HUDEP-2 (cell line): ENCODE data around the gene ATP6V1E1.
A peak's percentile ranks its signal among the peaks of the same experiment; 100 is the strongest.
"Not testable (repeated sequence)": the region's sequence is repeated elsewhere in the genome, so short reads cannot be mapped to it uniquely, and the experiment has no call there.

ENCODE experiments used
- DNase-seq, 76 experiments: peaks; one replicate each; lab custom pipeline; 2025; ENCODE audit not compliant: unreplicated experiment in 76 of 76; lab: John Stamatoyannopoulos, UW

Gene ATP6V1E1

GRCh38 chr22:17583151-17583550 is 45.4 kb downstream of the ATP6V1E1 start:
- DNase-seq, result no peak

- no peak for DNase-seq
Measured at GRCh38 chr22:17581631-17582030, 46.9 kb downstream of the ATP6V1E1 start.

- DNase-seq, result no peak
Measured at GRCh38 chr22:17581056-17581455, 47.5 kb downstream of the ATP6V1E1 start.

GRCh38 chr22:17580441-17581031 is 48.0 kb downstream of the ATP6V1E1 start:
- no peak for DNase-seq

GRCh38 chr22:17579535-17579981 is 49.0 kb downstream of the ATP6V1E1 start:
- no peak for DNase-seq

GRCh38 chr22:17578136-17578754 is 50.3 kb downstream of the ATP6V1E1 start:
- no peak for DNase-seq

GRCh38 chr22:17576470-17576869 is 52.1 kb downstream of the ATP6V1E1 start:
- no peak for DNase-seq

GRCh38 chr22:17575681-17576080 is 52.9 kb downstream of the ATP6V1E1 start:
- DNase-seq, result no peak

GRCh38 chr22:17575151-17575550 is 53.4 kb downstream of the ATP6V1E1 start:
- no peak for DNase-seq

- DNase-seq, result no peak
Measured at GRCh38 chr22:17570851-17571631, 57.5 kb downstream of the ATP6V1E1 start.

- DNase-seq, result no peak
Measured at GRCh38 chr22:17569971-17570511, 58.5 kb downstream of the ATP6V1E1 start.

- no peak for DNase-seq
Measured at GRCh38 chr22:17566776-17567175, 61.8 kb downstream of the ATP6V1E1 start.

GRCh38 chr22:17566016-17566687 is 62.4 kb downstream of the ATP6V1E1 start:
- DNase-seq, result not testable (repeated sequence)

GRCh38 chr22:17563936-17564391 is 64.6 kb downstream of the ATP6V1E1 start:
- DNase-seq, result peak in 1 of 76 experiments; percentile 9

GRCh38 chr22:17562906-17563870 is 65.4 kb downstream of the ATP6V1E1 start, which contains the start of gene SLC25A18:
Gene SLC25A18, plus strand, starts transcription at chr22:17563498. Its CDS starts 16,447 bp downstream, at chr22:17579945.
- DNase-seq, result no peak

GRCh38 chr22:17559188-17559587 is 69.4 kb downstream of the ATP6V1E1 start:
- DNase-seq, result no peak

- DNase-seq, result no peak
Measured at GRCh38 chr22:17554814-17555213, 73.7 kb downstream of the ATP6V1E1 start.

GRCh38 chr22:17552737-17553136 is 75.8 kb downstream of the ATP6V1E1 start:
- DNase-seq, result no peak

GRCh38 chr22:17549655-17550054 is 78.9 kb downstream of the ATP6V1E1 start:
- DNase-seq, result no peak

GRCh38 chr22:17549183-17549582 is 79.4 kb downstream of the ATP6V1E1 start:
- DNase-seq, result no peak
